Tibial nerve (tissue), 4 donors: ENCODE data around the gene CTXND1.

Source experiments
- CTCF ChIP-seq, 5 experiments: fragments of 200-600 bp in 3 of 5; fragments of 450-650 bp in 2 of 5; sonication (generic) in 3 of 5; IDR thresholded peaks; one replicate each; pipeline ENCODE4 v1.5.1; 2016 to 2019; ENCODE audit warnings: antibody characterized with exemption in 5 of 5, mild to moderate bottlenecking in 3 of 5, moderate library complexity in 2 of 5
- EP300 ChIP-seq, 2 donors: sonication (generic); formaldehyde crosslinking; IDR thresholded peaks; one replicate each; pipeline ENCODE4 v1.6.1; 2017; ENCODE audit warnings: antibody characterized with exemption in 2 of 2, mild to moderate bottlenecking in 1 of 2
- POLR2A ChIP-seq, 2 donors: fragments of 450-650 bp; IDR thresholded peaks; one replicate each; pipeline ENCODE4 v1.6.1; 2017; ENCODE audit warnings: antibody characterized with exemption in 2 of 2, mild to moderate bottlenecking in 2 of 2, moderate library complexity in 2 of 2

GRCh38 chr15:80264031-80264430 is 12.0 kb upstream of the CTXND1 start:
- TF ChIP-seq CTCF (IDR thresholded peaks at IDR 0.05) (no peak), EP300 (IDR thresholded peaks at IDR 0.05) (no peak), POLR2A (IDR thresholded peaks at IDR 0.05) (no peak)
